ENCODE results near the gene LOXHD1. TPM values are rescaled to one million over a fixed set of nuclear protein-coding genes. Genes with fewer than 3 reads are reported as not detected.

LOXHD1 gene
- total and polyA plus RNA-seq, 10 of the 15 experiments (the other 5 are each of a cell fraction or from before 2014, with no cell fraction given), result not detected

- WGBS (ENCODE audit: insufficient coverage, insufficient replicate concordance, low lambda C conversion rate, missing lambda C conversion rate), result 18% methylated on average over 14 of the region's 14 CpGs
- H4K20me1 ChIP-seq (ENCODE audit: control insufficient read depth, insufficient read depth), result no peaks in the 10 kb centered on the region
- no peak overlapping the region for H3K27ac ChIP-seq (ENCODE audit: control insufficient read depth, insufficient read depth)
- no peak for FAIRE-seq
- no peak overlapping the region for H3K9ac ChIP-seq (ENCODE audit: control insufficient read depth, insufficient read depth, low read length)
- peaks cover 0 to 4% of the 10 kb centered on the region in 2 experiments; a peak in 2 of 4 replicates for H3K27me3 ChIP-seq (replicated peaks in 1 of 2; ENCODE audit: control insufficient read depth in 2 of 2, insufficient read depth in 2 of 2, low read length in 1 of 2)
- H2AFZ ChIP-seq (ENCODE audit: control insufficient read depth, low read depth, low read length), result no peak overlapping the region
- ChIA-PET RAD21 (ENCODE audit: unreplicated experiment) (no interaction called here), POLR2A (no interaction called here), CTCF (no interaction called here), SMC1A (ENCODE audit: uncharacterized antibody, unreplicated experiment) (no interaction called here)
- H3K79me2 ChIP-seq (ENCODE audit: control insufficient read depth, insufficient read depth, low read length), result no peaks in the 10 kb centered on the region
- no TSS peak for BruUV-seq (replicated peaks)
- no peaks in the 10 kb centered on the region for H3K4me1 ChIP-seq (ENCODE audit: control insufficient read depth, insufficient read depth, low read length)
- TF ChIP-seq SIX5 (IDR thresholded peaks at IDR 0.05; ENCODE audit: low read depth, low read length, severe bottlenecking), result no peak
- no peak for TF ChIP-seq RCOR1 (conservative IDR thresholded peaks at IDR 0.05; ENCODE audit: low read depth, low read length)
- TF ChIP-seq EZH2 (IDR thresholded peaks at IDR 0.05; ENCODE audit: borderline replicate concordance, control insufficient read depth, low read depth, low read length), result no peak
- no peak for TF ChIP-seq ATF3 (IDR thresholded peaks at IDR 0.05; ENCODE audit: borderline replicate concordance, extremely low read depth, low read depth, low read length)
- no peak for TF ChIP-seq ZNF592 (IDR thresholded peaks at IDR 0.05)
- TF ChIP-seq IRF5 (IDR thresholded peaks at IDR 0.05; ENCODE audit: borderline replicate concordance), result no peak
- no peak for TF ChIP-seq SIN3A (IDR thresholded peaks at IDR 0.05; ENCODE audit: low read depth, low read length)
- TF ChIP-seq USF1 (IDR thresholded peaks at IDR 0.05; ENCODE audit: borderline replicate concordance, extremely low read length, insufficient read depth, low read depth, low read length), result no peak
- TF ChIP-seq HDAC6 (IDR thresholded peaks at IDR 0.05; ENCODE audit: unreplicated experiment), result no peak
- no peak for TF ChIP-seq ATF7 (IDR thresholded peaks at IDR 0.05; ENCODE audit: low read depth)
- no peak for TF ChIP-seq MAX (IDR thresholded peaks at IDR 0.05; ENCODE audit: low read depth, low read length)
- TF ChIP-seq POLR2AphosphoS2 (IDR thresholded peaks at IDR 0.05; ENCODE audit: low read depth, low read length), result no peak
- no peak overlapping the region for H3K4me3 ChIP-seq
- in situ Hi-C loops (cut with MboI), result no loop called here
- no peak for ATAC-seq
- H3K36me3 ChIP-seq (ENCODE audit: control insufficient read depth in 2 of 2, insufficient read depth in 2 of 2, low read length in 1 of 2), result no peaks in the 10 kb centered on the region
- no peak for DNase-seq (ENCODE audit: low read depth, low spot score)
- H3K9me3 ChIP-seq (replicated peaks; ENCODE audit: control insufficient read depth, insufficient read depth, low read length), result no peaks in the 10 kb centered on the region
- H3K4me2 ChIP-seq (ENCODE audit: control insufficient read depth, insufficient read depth), result no peak overlapping the region
- intact Hi-C loops (cut with micrococcal nuclease; ENCODE audit: unreplicated experiment), result no loop called here
These were observed 182.3 kb downstream of the LOXHD1 start for GRCh38 chr18:46474487-46475389.

Measured in GM12878 (cell line).